ENCODE results near the gene EIF4EBP2. TPM values are rescaled to one million over a fixed set of nuclear protein-coding genes. Genes with fewer than 3 reads are reported as not detected.

The EIF4EBP2 gene
- total and polyA plus RNA-seq, 2 experiments from 2014 or later = 18.2 to 34.8 TPM

- peak overlapping the region; percentile 52 for H3K4me3 ChIP-seq
- TF ChIP-seq EZH2 (IDR thresholded peaks at IDR 0.05; ENCODE audit: insufficient read depth, poor library complexity, severe bottlenecking) (no peak), EZH2phosphoT487 (IDR thresholded peaks at IDR 0.05; ENCODE audit: insufficient read depth, low read depth) (no peak)
- WGBS, 2 experiments (ENCODE audit: low coverage in 1 of 2, low lambda C conversion rate in 2 of 2, missing lambda C conversion rate in 2 of 2) = 16% methylated on average over 39 to 54 of the region's 62 CpGs
- no peaks in the 10 kb centered on the region for H3F3A ChIP-seq (ENCODE audit: insufficient read depth)
- no peaks in the 10 kb centered on the region for H3K79me2 ChIP-seq (ENCODE audit: insufficient read depth)
- DNase-seq = peak; percentile 96
- H3K27ac ChIP-seq = no peak overlapping the region
- no peaks in the 10 kb centered on the region for H3K9me3 ChIP-seq (ENCODE audit: low read depth)
- H3K27me3 ChIP-seq (replicated peaks; ENCODE audit: insufficient read depth) = no peaks in the 10 kb centered on the region
- no peaks in the 10 kb centered on the region for H4K20me1 ChIP-seq (ENCODE audit: insufficient read depth)
- H3K36me3 ChIP-seq (ENCODE audit: low read depth) = no peaks in the 10 kb centered on the region
- peak overlapping the region; percentile 74 for H3K4me2 ChIP-seq (ENCODE audit: unreplicated experiment)
- H3K9me2 ChIP-seq (ENCODE audit: insufficient read depth) = no peaks in the 10 kb centered on the region
- H3K9ac ChIP-seq = peak overlapping the region; percentile 31; the same call in 1 of the 2 replicates
- H3K4me1 ChIP-seq (ENCODE audit: insufficient read depth) = no peaks in the 10 kb centered on the region
- in situ Hi-C loops (cut with MboI) = no loop called here
- H2AFZ ChIP-seq = no peak overlapping the region
Observed at GRCh38 chr10:70458329-70459060, 54.5 kb downstream of the EIF4EBP2 start.

GRCh38 chr10:70459061-70459773 lies 55.3 kb downstream of the EIF4EBP2 start:
- H2AFZ ChIP-seq = no peak overlapping the region
- DNase-seq = no peak
- in situ Hi-C loops (cut with MboI) = no loop called here

GRCh38 chr10:70459774-70460490 lies 56.0 kb downstream of the EIF4EBP2 start:
- Histone ChIP-seq H2AFZ (no peak overlapping the region), H3K9me2 (ENCODE audit: insufficient read depth) (no peaks in the 10 kb centered on the region), H3K4me3 (no peak overlapping the region), H3K9ac (no peak overlapping the region), H3K79me2 (ENCODE audit: insufficient read depth) (no peaks in the 10 kb centered on the region), H3K27me3 (replicated peaks; ENCODE audit: insufficient read depth) (no peaks in the 10 kb centered on the region), H3K4me2 (ENCODE audit: unreplicated experiment) (no peak overlapping the region), H3K27ac (no peak overlapping the region), H4K20me1 (ENCODE audit: insufficient read depth) (no peaks in the 10 kb centered on the region), H3K36me3 (ENCODE audit: low read depth) (no peaks in the 10 kb centered on the region), H3K4me1 (ENCODE audit: insufficient read depth) (no peaks in the 10 kb centered on the region), H3K9me3 (ENCODE audit: low read depth) (no peaks in the 10 kb centered on the region), H3F3A (ENCODE audit: insufficient read depth) (no peaks in the 10 kb centered on the region)
- TF ChIP-seq EZH2phosphoT487 (IDR thresholded peaks at IDR 0.05; ENCODE audit: insufficient read depth, low read depth) (no peak), EZH2 (IDR thresholded peaks at IDR 0.05; ENCODE audit: insufficient read depth, poor library complexity, severe bottlenecking) (no peak)
- in situ Hi-C loops (cut with MboI) = loop anchor here (10.0 kb wide), 1 partner anchor 295 kb away; no protein-coding TSS in a partner anchor
- DNase-seq = no peak
- 75 to 79% methylated on average over 27 to 29 of the region's 29 CpGs for WGBS, 2 experiments (ENCODE audit: low coverage in 1 of 2, low lambda C conversion rate in 2 of 2, missing lambda C conversion rate in 2 of 2)

More at GRCh38 chr10:70459061-70459773, 55.3 kb downstream of the EIF4EBP2 start:
- Histone ChIP-seq H3K27ac (no peak overlapping the region), H4K20me1 (ENCODE audit: insufficient read depth) (no peaks in the 10 kb centered on the region), H3K27me3 (replicated peaks; ENCODE audit: insufficient read depth) (no peaks in the 10 kb centered on the region), H3K9me3 (ENCODE audit: low read depth) (no peaks in the 10 kb centered on the region), H3K9ac (no peak overlapping the region), H3K36me3 (ENCODE audit: low read depth) (no peaks in the 10 kb centered on the region), H3K9me2 (ENCODE audit: insufficient read depth) (no peaks in the 10 kb centered on the region), H3K4me1 (ENCODE audit: insufficient read depth) (no peaks in the 10 kb centered on the region), H3K4me2 (ENCODE audit: unreplicated experiment) (no peak overlapping the region), H3F3A (ENCODE audit: insufficient read depth) (no peaks in the 10 kb centered on the region), H3K4me3 (no peak overlapping the region), H3K79me2 (ENCODE audit: insufficient read depth) (no peaks in the 10 kb centered on the region)
- WGBS, 2 experiments (ENCODE audit: low coverage in 1 of 2, low lambda C conversion rate in 2 of 2, missing lambda C conversion rate in 2 of 2) = 78 to 82% methylated on average over 19 of the region's 19 CpGs
- no peak for TF ChIP-seq EZH2 (IDR thresholded peaks at IDR 0.05; ENCODE audit: insufficient read depth, poor library complexity, severe bottlenecking)
- TF ChIP-seq EZH2phosphoT487 (IDR thresholded peaks at IDR 0.05; ENCODE audit: insufficient read depth, low read depth) = no peak

All from GM23248 (cell line).